SIG-M5 treated with dmso at 0.1 percent for 504 hours (cell line): Measurements from ENCODE around the gene PCDHGA10.
"Not testable (repeated sequence)": the region's sequence is repeated elsewhere in the genome, so short reads cannot be mapped to it uniquely, and the experiment has no call there.

ENCODE experiments used
- DNase-seq: peaks from one replicate; lab custom pipeline; 2025; ENCODE audit not compliant: unreplicated experiment; lab: John Stamatoyannopoulos, UW

Gene PCDHGA10

GRCh38 chr5:141420855-141421488, 8.2 kb downstream of the PCDHGA10 start, which contains the start of gene PCDHGA11:
Gene PCDHGA11, plus strand, starts transcription at chr5:141421051. Its CDS starts 177 bp downstream, at chr5:141421228.
- DNase-seq = no peak

- no peak for DNase-seq
Observed at GRCh38 chr5:141421489-141421855, 8.7 kb downstream of the PCDHGA10 start.

GRCh38 chr5:141422742-141423291, 10.0 kb downstream of the PCDHGA10 start:
- no peak for DNase-seq

GRCh38 chr5:141427783-141428426, 15.1 kb downstream of the PCDHGA10 start:
- no peak for DNase-seq

GRCh38 chr5:141430332-141431113, 17.7 kb downstream of the PCDHGA10 start, which contains the start of gene PCDHGA12:
Gene PCDHGA12, plus strand, starts transcription at chr5:141430507. Its CDS starts 253 bp downstream, at chr5:141430760.
- DNase-seq = peak; percentile 7

- no peak for DNase-seq
Observed at GRCh38 chr5:141431286-141431685, 18.5 kb downstream of the PCDHGA10 start.

GRCh38 chr5:141432308-141432707, 19.5 kb downstream of the PCDHGA10 start:
- not testable (repeated sequence) for DNase-seq

GRCh38 chr5:141432726-141433125, 19.9 kb downstream of the PCDHGA10 start:
- DNase-seq = not testable (repeated sequence)

- DNase-seq = no peak
Observed at GRCh38 chr5:141434006-141434405, 21.2 kb downstream of the PCDHGA10 start.

GRCh38 chr5:141437221-141437620, 24.4 kb downstream of the PCDHGA10 start:
- no peak for DNase-seq

- DNase-seq = no peak
Observed at GRCh38 chr5:141439411-141440141, 26.8 kb downstream of the PCDHGA10 start.

- no peak for DNase-seq
Observed at GRCh38 chr5:141440341-141440740, 27.6 kb downstream of the PCDHGA10 start.

- DNase-seq = no peak
Observed at GRCh38 chr5:141441571-141442170, 28.9 kb downstream of the PCDHGA10 start.

- no peak for DNase-seq
Observed at GRCh38 chr5:141465351-141465750, 52.6 kb downstream of the PCDHGA10 start.
